Neural cell (in vitro differentiated cells): ENCODE measurements around the gene KRT28.

ENCODE experiments used
- CTCF ChIP-seq: fragments of 450-650 bp; IDR thresholded peaks from 2 replicates; pipeline ENCODE4 v1.5.1; 2014; ENCODE audit warnings: antibody characterized with exemption, mild to moderate bottlenecking, moderate library complexity; ENCODE audit not compliant: poor library complexity, severe bottlenecking
- EP300 ChIP-seq: fragments of 450-650 bp; conservative IDR thresholded peaks from 2 replicates; pipeline ENCODE4 v1.6.1; 2014; ENCODE audit warnings: antibody characterized with exemption, mild to moderate bottlenecking, moderate library complexity; ENCODE audit not compliant: poor library complexity, severe bottlenecking
- EZH2 ChIP-seq: fragments of 200-600, 300-800 bp; shearing (Covaris generic), sonication (generic); IDR thresholded peaks from 2 replicates; pipeline ENCODE4 v1.6.1; 2014; ENCODE audit warnings: antibody characterized with exemption, low read length, borderline replicate concordance, mild to moderate bottlenecking; ENCODE audit not compliant: insufficient read depth, poor library complexity, severe bottlenecking
- MXI1 ChIP-seq: fragments of 450-650 bp; conservative IDR thresholded peaks from 2 replicates; pipeline ENCODE4 v1.6.1; 2014; ENCODE audit warnings: antibody characterized with exemption, mild to moderate bottlenecking; ENCODE audit not compliant: poor library complexity, severe bottlenecking
- POLR2AphosphoS5 ChIP-seq: IDR thresholded peaks from 2 replicates; pipeline ENCODE4 v1.6.1; 2012
- RAD21 ChIP-seq: fragments of 450-650 bp; conservative IDR thresholded peaks from 2 replicates; pipeline ENCODE4 v1.6.1; 2014; ENCODE audit warnings: antibody characterized with exemption, mild to moderate bottlenecking, moderate library complexity
- REST ChIP-seq: IDR thresholded peaks from 2 replicates; pipeline ENCODE4 v1.6.1; 2012; ENCODE audit warnings: borderline replicate concordance
- SMC3 ChIP-seq: fragments of 450-650 bp; conservative IDR thresholded peaks from 2 replicates; pipeline ENCODE4 v1.6.1; 2014; ENCODE audit warnings: antibody characterized with exemption, mild to moderate bottlenecking, moderate library complexity; ENCODE audit not compliant: poor library complexity

GRCh38 chr17:40816569-40816968, 16.8 kb upstream of the KRT28 start:
- no peak for TF ChIP-seq CTCF
- no peak for TF ChIP-seq EZH2
- no peak for TF ChIP-seq POLR2AphosphoS5
- no peak for TF ChIP-seq EP300
- no peak for TF ChIP-seq REST
- no peak for TF ChIP-seq SMC3
- no peak for TF ChIP-seq RAD21
- TF ChIP-seq MXI1, result no peak
